CD4-positive, alpha-beta T cell treated with Interleukin-10 for 1 hour (primary cell): ENCODE results near the gene IGSF9.

Experiments used
- DNase-seq: peaks from one replicate; pipeline ENCODE4 v3.0.0-alpha.2; 2020

IGSF9 gene

DNA sequence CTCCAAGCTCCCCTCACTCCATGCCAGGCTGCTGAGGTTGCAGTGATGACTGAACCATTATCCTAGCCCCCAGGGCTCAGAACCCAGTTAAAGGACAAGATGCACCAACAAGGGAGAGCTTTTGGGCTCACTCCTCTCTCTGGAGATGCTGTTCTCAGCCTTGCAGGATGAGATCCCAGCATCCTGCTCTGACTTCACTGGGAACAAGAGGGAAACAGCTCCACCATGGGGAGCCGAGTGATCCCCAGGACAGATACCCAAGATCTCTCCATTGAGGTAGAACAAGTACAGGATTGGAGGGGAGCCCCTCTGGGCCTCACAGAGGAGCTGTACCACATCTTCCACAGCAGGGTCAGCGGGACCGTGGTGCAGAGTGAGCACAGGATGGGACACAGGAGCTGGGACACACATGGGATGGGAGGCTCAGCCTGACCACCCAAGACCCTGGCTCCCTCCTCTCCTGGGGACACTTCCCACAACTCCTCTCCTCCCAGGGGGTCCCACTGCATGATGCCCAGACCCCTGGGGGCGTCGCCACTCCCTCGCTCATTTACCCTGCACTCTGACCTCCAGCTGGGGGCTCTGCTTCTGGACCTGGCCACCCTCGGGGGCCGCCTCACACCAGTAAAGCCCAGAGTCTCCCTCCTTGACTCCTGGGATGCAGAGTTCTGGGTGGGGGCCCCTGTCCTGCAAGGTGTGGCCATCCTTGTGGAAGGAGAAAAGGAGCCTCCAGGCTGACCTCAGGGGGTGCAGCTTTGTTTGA is 27.2 kb upstream of the IGSF9 start:
- no peak for DNase-seq

DNA sequence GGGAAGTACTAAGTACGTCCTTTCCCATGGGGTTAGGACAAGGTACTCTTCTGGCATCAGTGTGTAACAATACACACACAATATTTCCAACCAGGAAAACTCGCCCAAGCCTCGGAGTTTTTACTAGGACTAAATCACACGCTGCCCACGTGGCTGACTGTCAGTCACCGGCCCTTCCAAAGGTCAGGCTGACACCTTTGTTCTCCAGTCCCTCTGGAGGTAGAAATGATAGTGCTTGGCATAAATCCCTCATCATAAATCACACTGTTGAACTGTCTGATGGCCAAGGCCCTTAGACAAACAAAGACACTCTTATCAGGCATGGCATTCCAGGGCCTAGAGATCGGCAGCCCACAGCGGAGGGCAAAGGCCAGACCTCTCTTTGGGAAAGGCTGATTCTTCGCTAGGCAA is 25.5 kb upstream of the IGSF9 start:
- DNase-seq = no peak

DNA sequence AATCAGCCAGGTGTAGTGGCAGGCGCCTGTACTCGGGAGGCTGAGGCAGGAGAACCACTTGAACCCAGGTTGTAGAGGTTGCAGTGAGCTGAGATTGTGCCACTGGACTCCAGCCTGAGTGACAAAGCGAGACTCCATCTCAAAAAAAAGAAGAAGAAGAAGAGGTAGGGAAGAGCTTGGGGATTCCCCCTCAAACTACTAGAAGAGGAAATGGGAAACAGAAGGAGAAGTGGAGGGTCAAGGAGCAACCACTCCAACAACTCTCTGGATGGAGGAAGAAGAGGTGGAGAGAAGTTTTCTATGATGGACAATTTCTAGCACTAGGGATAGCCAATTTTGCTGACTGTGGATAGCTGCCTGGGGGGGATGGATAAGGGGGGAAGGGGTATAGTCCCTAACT is 23.5 kb upstream of the IGSF9 start:
- DNase-seq = no peak

DNA sequence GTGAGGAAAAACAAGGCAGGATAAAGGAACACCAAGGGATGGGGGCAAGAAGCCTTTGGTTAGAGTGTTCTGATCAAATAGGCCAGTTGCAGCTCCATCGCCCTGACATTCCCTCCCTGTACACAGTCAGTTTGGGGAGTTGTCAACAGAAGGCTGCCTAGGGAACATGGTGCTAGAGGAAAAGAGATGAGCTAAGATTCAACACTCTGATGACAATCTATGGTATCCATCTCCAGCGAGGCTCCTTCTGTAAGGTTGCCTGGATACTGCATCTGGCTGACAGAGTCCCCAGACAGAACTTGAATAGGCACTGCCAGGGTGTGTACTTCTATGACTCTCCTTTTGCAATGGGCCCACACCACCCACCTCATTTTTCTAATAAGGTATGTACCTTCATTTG is 19.9 kb upstream of the IGSF9 start:
- no peak for DNase-seq

DNA sequence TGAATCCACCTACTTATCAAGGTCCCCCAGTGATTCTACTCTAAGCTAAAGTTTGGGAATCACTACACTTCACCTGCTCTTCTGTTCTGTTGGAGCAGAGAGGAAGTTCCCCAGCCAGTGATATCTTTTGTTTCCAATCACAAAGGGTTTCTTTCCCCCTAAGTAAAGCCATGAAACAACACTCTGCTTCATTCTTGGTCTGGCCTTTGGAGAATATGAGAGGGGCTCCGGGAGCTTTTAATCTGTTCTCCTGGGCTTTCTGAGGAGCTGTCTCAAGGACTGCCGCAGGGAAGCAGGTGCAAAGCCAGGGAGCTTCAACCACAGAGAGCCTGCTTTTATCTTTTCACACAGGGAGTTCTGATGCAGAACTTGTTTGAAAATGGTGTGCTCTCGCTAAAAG is 18.7 kb upstream of the IGSF9 start:
- no peak for DNase-seq

DNA sequence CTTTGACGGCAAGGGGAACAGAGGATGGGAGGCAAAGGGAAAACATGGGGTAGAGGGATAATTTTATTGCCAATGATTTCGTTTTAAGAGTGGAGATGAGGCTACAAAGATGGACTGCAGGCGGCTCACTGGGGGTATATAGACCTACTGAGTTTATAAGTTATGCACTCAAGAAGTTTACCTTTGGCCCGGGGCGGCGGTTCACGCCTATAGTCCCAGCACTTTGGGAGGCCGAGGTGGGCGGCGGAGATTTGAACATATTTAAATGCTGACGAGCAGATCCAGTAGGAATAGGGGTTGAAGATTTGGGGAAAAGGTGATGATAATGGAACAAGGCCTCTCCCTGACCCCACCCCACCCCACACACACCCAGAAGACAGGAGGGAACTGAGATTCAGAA is 16.8 kb upstream of the IGSF9 start:
- no peak for DNase-seq

DNA sequence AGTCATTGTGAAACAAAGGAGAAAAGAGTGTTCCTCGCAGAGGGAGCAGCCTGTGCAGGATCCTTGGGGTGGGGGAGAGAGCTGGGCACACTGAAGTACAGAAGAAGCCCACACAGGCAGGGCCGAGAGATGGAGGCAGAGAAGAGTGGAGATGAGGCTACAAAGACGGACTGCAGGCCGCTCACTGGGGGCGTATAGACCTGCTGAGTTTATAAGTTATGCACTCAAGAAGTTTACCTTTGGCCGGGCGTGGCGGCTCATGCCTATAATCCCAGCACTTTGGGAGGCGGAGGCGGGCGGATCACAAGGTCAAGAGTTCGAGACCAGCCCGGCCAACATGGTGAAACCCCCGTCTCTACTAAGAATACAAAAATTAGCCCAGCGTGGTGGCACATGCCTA is 16.2 kb upstream of the IGSF9 start:
- no peak for DNase-seq

DNA sequence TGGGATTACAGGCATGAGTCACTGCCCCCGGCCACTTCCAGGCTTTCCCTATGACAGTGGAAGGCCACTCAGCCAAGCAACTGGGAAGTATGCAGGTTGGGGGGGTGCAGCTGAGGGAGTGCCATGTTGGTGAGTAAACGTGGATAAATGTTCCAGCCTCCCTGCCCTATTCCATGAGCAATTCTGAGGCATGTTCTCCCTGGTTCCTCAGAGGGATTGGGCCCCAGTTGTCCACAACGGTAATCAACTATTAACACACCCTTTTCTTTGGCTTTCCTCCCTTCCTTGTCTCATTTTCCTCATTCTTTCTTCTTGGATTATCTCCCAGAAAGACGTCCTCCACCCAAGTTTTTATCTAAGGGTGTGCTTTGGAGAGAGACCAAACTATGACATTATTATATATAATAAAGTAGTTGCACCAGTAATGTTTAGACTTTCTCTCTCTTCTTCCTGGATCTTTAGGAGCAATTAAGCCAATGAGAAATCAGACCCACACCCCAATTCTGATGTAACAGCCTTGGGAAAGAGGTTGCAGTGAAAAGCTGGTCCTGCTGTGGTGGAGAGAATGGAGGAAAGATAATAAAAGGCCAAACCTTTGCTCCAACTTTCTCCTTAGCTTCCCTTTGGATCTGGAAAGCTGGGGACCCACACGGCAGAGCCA is 15.4 kb upstream of the IGSF9 start:
- no peak for DNase-seq

DNA sequence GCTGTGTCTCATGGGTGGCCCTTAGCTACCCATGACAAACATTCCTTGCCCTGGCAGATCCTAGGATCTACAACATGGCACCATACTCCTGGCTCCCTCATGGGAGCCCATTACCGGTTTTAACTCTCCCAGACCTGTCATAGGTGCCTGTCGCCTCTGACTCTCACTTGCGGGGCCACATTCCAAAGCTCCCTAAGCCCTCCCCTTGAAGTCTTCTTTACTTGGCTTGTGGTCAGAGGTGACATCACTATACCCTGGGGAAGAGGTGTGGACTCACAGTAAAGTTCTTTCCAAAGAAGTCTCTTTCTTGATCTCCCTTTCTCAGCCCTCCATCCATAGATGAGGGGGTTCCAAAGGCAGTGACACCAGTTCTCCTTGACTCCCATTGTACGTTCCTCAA is 14.0 kb upstream of the IGSF9 start:
- no peak for DNase-seq

DNA sequence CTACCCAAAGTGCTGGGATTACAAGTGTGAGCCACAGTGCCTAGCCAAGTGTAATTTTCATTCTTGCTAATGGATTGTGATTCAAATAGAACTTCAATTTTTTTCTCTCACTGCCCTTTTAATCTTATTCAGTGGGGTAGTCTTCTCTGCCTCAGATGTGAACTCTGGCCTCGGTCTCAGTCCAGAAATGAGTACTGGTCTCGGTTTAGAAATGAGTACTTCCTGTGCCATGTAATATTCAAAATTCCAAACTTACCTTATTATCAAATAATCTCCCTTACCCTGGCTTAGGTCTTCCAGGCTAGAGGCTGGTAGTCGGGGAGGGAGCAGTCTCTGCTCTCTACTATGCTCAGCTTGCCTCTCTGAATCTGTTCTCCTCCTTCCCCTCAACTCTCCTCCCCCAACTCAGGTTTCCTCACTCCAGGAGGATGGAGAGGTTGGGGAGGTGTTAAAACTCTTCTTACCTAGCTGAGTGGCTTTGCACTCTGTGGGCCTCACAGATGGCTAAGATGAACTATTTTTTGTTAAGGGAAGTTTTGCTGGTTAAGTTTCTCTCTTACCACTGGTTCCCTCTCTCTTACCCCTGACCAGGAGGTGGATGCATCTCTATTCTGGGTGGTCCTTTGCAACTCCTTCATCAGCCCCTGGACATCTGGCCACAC is 13.4 kb upstream of the IGSF9 start:
- no peak for DNase-seq

DNA sequence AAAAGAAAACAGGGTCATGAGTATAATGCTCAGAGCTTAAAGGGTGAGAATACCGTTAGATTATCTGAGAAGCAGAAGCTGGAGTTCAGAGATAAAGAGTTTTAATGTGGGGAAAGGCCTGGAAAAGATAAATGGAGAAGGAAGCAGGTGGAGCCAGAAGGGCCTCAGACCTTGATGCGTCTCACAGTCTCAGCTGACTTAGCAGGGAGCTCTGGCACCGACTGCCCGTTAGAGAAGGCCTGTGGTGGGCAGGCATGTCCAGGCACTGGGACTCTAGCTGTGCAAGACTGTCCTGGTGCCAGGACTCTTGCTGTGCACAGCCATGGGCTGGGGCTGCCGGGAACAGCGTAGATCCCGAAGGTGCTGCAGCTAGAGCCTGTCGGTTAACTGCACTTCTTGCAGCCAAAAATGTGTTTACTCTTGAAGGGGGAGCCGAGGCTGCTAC is 12.4 kb upstream of the IGSF9 start:
- DNase-seq = no peak

DNA sequence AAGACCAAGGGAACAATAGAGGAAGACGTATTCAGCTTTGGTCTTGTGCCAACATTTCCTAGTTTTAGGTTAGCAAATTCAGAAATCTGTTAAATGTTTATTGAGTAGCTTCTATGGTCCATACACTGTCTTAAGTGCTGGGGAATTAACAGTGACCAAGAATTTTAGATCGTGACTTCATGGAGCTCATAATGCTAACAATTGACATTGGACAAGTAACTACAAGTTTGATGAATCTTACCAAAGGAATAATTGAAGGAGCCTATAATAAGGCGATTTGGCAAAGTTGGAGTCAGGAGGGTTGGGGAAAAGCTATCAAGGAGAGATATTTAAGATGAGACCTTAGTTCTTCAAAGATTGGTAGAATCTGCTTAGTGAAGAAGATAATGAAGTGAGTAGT is 10.0 kb upstream of the IGSF9 start:
- no peak for DNase-seq

DNA sequence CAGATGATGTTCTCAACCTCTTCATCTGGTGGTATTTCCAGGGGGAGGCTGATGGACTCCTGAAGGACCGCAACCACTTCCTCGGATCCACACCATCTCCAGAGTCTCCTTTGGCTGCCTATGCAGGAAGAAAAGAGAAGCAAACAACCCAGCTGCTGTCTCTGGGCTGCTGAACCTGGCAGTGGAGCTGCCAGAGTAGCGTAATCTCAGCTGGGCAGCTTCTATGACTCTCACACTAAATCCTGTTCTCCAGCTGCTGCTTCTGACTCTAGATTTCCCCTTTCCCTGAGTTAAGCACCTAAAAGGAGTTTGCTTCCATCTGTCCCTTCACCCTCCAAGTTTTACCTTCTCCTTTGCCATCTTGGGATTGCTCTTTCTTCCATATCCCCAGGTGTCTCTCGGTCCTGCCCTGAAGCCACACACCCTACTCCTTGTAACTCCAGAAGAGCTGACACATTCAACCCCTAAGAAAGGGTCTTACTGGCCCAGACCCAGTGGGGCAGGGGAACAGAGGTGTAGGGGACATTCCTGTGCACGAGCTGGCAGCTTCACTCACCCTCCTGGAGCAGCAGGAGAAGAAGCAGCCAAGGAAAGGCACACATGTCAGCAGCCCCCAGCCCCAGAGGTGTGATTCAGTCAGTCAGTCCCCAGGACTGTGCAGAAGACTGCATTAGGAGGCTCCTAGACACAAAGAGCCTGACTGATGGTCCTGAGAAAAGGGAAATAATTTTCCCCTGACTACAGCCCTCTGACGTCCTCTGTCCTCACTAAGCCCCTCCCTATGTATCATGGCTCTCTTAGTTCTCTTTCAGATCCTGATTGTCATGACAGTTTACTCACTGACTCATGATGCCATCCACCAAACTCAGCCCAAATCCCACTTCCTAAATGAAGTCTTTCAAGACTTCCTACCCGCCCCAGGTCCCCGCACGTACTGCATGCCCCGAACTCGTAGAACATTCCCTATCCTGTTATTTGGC is 8.4 kb upstream of the IGSF9 start, which contains the start of gene SLAMF9:
Gene SLAMF9 (minus strand): TSS at position 702 of the 980 bp plus-strand sequence. CDS start 100 bp downstream, at position 602.
- DNase-seq = no peak

DNA sequence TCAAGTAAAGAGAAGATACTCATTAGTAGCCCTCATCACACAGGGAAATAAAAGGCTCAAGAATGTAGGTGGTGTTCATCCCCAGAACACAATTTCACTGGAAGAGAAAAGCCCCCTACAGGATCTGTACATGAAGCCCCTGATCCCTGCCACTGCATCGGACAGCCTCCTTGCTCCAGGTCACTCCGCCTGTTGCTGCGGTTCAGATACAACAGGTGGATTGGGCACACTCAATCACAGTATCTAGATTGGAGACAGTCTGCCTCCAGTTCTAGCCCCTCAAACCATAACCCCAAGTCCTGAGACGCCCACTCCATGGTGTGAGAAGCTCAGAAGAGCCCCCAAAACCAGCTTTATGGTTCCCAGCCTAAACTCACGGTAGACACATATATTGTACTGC is 7.5 kb upstream of the IGSF9 start:
- no peak for DNase-seq

DNA sequence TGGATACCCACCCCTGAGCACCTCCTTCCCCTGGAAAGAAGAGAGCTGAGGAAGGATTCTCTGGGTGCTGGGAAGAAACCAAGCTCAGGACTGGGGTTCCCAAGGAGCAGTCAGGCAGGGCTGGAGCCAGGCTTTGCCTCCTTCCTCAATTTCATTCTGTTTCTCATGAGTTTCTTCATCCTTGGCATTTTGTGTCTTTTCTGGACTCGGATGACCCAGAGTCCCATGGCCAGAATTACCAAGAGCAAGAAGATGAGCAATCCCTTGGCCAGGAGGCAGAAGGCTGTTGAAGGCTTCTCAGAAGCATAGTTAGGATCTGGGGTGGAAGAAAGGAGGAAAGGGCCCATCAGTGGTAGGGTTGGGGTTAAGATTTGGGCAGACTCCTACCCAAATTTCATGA is 6.1 kb upstream of the IGSF9 start:
- no peak for DNase-seq

DNA sequence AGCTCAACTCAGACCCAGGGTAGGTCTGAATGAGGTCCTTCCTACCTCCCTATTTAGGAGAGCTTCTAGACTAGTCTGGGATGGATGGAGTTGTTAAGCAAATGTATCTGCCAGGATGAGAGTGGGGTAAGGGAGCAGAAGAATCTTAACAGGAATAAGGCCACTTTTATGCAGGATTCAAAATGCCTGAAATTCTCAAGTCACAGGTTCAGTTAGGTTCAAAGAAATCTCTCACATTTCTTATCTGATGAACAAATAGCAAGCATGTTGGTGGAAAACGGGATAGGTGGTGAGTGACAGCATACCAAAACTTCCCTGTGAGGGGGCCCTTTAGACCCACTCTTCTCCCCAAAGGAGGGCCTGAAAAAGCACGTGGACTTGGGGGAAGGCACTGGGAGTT is 5.6 kb upstream of the IGSF9 start:
- DNase-seq = no peak

DNA sequence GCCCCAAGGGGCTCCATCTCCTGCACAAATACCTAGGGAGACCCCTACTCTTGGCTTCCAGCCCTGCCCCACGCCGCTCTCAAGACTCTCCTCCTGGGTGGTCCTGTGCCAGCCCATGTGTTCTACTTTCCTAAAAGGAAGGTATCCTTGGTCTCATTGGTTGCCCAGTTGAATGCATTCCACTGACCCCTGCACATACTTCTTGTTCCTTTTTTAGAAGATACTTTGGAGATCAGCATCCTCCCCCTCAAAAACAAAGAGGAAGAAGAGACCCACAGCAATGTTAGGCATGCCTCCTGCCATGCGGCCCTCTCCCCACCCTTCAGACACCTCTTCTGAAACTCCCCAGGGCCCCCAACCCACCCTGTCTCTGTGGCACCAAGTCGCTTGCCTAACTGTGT is 4.6 kb upstream of the IGSF9 start:
- DNase-seq = no peak

DNA sequence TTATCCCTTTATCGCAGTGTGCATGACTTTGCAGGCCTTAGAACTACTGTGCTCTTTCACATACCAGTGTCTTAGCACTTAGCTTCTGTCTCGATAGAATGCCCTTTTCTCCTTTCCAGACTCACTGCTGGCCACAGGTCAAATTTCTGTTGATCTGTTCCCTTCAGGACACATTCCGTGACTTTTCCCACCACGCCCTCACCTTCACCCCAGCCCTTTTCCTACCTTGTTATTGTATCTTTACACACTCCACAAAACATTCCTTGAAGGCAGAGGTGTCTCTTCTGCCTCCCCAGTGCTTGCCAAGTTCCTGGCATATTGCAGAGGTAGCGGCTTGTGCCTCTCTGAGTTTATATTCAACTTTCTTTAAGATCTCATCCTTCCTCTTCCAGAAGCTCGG is 3.7 kb upstream of the IGSF9 start:
- no peak for DNase-seq

DNA sequence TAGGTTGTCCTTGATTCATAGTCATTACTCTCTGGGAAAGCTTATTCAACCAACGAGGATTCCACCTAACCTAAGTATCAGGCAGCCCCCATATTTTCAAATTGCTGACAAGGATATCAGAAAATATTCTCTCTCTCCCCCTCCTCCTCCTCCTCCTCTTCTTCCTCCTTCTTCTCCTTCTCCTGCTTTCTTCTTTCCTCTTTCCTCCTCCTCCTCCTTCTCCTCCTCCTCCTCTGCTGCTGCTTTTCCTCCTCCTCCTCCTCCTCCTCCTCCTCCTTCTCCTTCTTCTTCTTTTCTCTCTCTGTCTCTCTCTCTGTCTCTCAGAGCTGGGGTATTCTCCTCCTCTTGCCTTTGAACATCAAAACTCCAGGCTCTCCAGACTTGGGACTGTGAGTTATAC is 2.5 kb upstream of the IGSF9 start:
- no peak for DNase-seq

DNA sequence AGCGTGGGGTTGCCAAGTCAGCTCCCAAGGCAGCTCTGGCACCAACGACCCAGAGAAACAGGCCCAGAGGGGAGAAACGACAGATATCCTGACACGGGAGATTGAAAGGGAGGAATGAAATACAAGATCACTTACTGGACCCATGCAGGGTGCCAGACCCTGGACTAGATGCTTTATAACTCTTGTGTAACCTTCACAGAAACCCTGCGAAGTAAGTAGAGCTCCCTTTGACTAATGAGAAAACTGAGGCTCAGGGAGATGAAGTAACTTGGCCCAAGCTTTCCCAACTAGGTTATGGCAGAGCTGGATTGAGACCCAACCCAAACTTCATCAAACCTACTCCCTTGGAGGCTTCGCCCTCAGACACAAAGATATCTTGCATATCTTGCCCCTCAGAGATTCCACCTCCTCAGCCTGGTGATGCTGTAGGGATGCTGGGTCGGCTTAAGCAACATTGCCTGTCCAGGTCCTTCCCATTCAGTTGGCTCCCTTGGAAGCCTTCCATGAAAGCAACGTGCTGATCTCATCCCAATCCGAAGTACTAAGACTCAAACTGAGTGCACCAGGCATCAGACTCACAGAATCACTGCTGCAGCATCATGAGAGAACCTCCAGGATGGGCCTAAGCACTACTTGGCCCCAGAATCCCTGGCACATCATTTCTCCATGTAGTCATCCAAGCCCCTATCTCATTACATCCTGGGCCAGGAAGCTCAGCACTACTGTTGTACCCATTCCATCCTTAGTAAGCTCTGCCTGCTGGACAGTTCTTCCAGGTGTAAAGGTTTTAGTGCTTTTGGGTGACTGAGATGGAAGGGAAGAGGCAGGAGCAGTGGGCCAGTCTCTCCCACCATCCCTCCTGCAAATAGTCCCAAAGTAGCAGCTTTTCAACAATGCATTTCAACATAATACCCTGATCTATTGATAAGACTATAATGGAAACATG is 1.1 kb upstream of the IGSF9 start:
- no peak for DNase-seq

DNA sequence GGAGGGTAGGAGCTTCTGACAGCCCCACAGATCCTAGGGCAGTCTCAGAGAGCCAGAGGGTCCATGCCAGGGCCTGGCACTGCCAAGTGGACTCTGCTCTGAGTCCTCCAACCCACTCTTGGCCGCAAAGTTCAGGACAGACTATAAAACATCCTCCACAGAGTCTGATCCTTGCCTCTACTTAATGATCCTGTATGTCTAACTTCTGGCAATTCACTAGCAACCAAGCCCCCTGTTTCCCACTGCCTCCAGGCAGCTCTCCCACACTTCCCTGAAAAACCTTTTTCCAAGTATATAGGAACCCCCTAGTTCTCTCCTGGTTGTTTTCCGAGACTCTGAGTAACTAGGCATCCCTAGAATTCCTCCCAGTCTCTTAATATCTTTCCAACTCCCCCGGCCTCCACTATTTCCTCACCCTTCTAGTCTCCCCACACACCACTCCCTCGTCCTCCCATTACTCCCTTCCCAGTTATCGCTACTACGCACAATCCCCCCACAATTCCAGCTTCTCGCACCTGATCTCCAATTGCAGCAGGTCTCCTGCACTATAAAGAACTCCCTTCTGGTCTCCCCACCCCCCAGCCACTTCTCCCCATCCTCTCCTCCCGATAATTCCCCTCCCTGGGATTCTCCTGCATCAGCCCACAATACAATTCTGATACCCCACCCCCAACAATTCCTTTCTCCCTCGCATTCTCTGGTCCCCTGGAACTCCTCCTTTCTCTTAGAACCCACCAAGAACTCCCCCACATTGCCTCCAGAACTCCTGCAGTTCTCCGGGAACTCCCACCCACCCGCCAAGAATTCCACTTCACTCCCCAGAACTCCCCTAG is 574 bp downstream of the IGSF9 start:
- no peak for DNase-seq
